HUES6 (cell line): ENCODE data around the gene ANTXRL.
"Not testable (repeated sequence)": the region's sequence is repeated elsewhere in the genome, so short reads cannot be mapped to it uniquely, and the experiment has no call there.

Experiments
- H3K27ac ChIP-seq: 2 replicates; pipeline ENCODE4 v1.7.0; 2013; ENCODE audit warnings: low read depth, mild to moderate bottlenecking, low read length, inconsistent platforms
- H3K27me3 ChIP-seq: 2 replicates; pipeline ENCODE4 v1.6.1; 2013; ENCODE audit warnings: low read length; ENCODE audit not compliant: control insufficient read depth, insufficient read depth
- H3K36me3 ChIP-seq: 2 replicates; pipeline ENCODE4 v1.6.1; 2013; ENCODE audit warnings: low read length; ENCODE audit not compliant: control insufficient read depth, insufficient read depth
- H3K4me1 ChIP-seq: 2 replicates; pipeline ENCODE4 v1.6.1; 2013; ENCODE audit warnings: low read length; ENCODE audit not compliant: control insufficient read depth, insufficient read depth
- H3K4me3 ChIP-seq: 2 replicates; pipeline ENCODE4 v1.5.1; 2013; ENCODE audit warnings: low read depth, low read length
- H3K9ac ChIP-seq: one replicate; pipeline ENCODE4 v1.6.1; 2013; ENCODE audit warnings: mild to moderate bottlenecking, low read length
- H3K9me3 ChIP-seq: 2 replicates; pipeline ENCODE4 v1.6.1; 2013; ENCODE audit warnings: low read depth, low read length; ENCODE audit not compliant: control insufficient read depth, insufficient read depth

The ANTXRL gene

DNA sequence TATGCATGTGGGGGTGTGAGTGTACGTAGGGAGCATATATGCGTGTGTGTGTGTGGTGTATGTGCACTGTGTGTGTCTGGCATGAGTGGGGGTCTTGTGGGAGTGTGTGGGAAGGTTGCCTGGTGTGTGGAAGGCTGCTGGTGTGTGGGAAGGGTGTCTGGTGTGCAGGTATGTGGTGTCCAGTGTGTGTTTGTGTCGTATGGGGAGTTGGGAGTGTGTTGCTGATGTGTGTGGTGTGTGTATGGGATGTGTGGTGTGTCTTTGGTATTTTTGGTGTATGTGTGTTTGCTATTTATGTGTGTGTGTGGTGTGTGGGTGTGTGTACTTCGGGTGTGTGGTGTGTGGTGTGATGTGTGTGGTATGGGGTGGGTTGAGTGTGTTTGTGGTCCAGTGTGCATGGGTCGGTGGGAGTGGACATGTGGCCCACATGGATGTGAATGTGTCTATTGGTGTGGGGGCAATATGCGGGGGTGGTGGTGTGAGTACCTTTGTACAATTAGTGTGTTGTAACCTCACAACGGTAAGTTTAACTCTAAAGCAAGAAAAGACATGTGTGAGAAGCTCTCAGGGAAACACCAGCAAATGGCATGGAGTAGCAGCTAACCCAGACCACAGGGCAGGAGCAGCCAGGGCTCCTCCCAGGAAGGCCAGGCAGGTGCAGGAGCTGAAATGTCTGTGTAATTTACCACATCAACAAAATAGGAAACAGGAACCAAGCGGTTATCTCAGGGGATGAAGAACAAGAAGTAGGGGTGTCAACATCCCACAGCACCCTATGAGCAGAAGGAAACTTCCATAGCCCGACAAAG, 11.9 kb downstream of the ANTXRL start:
- Histone ChIP-seq H3K4me1 (peaks cover 20% of the 10 kb centered on the region; the same call in 1 of the 2 replicates), H3K27ac (no peak overlapping the region), H3K27me3 (no peaks in the 10 kb centered on the region), H3K4me3 (no peak overlapping the region), H3K36me3 (no peaks in the 10 kb centered on the region), H3K9ac (no peak overlapping the region), H3K9me3 (no peaks in the 10 kb centered on the region)

GRCh38 chr10:46299286-46299535, 12.4 kb downstream of the ANTXRL start:
- no peak overlapping the region for H3K4me3 ChIP-seq
- no peak overlapping the region for H3K9ac ChIP-seq
- H3K9me3 ChIP-seq = no peaks in the 10 kb centered on the region
- H3K36me3 ChIP-seq = no peaks in the 10 kb centered on the region
- H3K27me3 ChIP-seq = no peaks in the 10 kb centered on the region
- peaks cover 16% of the 10 kb centered on the region; the same call in 1 of the 2 replicates for H3K4me1 ChIP-seq
- H3K27ac ChIP-seq = no peak overlapping the region

DNA sequence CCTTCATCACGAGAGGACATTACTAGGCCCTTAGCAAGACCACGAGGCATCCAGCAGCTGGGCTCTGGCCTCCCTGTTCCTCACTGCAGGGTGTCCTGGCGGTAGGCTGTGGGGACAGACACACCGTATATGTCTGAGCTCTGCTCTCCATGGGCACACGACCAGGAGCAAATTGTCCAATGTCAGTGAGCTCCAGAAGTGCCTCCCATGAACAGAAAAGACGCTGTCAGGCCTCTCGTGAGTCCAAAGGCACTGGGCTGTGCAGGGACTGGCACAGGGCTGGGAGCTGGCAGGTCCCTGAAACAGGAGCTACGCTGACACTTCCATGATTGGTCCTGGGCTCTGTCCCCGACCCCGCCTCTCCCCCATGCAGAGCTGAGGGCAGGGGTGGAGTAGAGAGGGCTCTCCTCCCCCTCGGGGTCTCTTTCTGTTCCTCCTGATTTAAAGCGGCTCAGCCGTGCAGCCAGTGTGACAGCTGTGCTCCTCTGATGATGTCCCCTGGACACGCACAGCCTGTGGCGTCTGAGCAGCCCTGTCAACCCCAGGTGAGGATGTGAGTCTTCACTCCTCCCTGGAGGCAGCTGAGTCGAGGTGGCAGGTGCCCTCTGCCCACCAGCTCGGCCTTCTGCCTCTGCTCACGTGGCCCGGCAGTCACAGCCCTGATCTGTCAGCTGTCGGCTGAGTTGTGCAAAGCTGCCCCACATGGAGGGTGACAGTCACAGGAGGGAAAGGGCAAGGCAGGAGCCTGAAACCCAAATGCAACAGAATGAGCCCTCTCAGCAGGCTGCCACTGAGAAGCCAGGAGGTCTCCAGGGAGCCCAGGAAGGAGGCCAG, 13.0 kb downstream of the ANTXRL start:
- Histone ChIP-seq H3K36me3 (no peaks in the 10 kb centered on the region), H3K9ac (no peak overlapping the region), H3K27ac (no peak overlapping the region), H3K27me3 (no peaks in the 10 kb centered on the region), H3K9me3 (no peaks in the 10 kb centered on the region), H3K4me3 (no peak overlapping the region), H3K4me1 (peaks cover 13% of the 10 kb centered on the region; the same call in 1 of the 2 replicates)

DNA sequence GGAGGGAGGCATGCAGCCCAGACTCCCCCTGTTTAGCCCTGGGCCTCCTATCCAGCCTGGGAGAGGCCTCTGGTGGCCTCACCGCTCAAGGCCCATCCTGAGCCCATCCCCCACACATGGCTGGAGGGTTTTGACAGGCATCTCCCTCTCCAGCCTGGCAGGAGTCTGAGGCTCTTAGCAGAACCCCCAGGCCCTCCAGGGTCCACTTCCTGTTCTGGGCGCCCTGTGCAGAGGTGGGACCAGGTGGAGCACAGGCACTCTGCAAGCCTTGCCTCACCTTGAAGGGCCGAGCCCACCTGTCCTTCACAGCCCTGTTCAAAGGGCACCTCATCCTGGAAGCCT, 13.5 kb downstream of the ANTXRL start:
- H3K9me3 ChIP-seq, H3K27ac ChIP-seq, H3K4me3 ChIP-seq, H3K27me3 ChIP-seq, H3K9ac ChIP-seq, H3K36me3 ChIP-seq: not testable (repeated sequence)
- H3K4me1 ChIP-seq = peaks cover 13% of the 10 kb centered on the region; the same call in 1 of the 2 replicates

DNA sequence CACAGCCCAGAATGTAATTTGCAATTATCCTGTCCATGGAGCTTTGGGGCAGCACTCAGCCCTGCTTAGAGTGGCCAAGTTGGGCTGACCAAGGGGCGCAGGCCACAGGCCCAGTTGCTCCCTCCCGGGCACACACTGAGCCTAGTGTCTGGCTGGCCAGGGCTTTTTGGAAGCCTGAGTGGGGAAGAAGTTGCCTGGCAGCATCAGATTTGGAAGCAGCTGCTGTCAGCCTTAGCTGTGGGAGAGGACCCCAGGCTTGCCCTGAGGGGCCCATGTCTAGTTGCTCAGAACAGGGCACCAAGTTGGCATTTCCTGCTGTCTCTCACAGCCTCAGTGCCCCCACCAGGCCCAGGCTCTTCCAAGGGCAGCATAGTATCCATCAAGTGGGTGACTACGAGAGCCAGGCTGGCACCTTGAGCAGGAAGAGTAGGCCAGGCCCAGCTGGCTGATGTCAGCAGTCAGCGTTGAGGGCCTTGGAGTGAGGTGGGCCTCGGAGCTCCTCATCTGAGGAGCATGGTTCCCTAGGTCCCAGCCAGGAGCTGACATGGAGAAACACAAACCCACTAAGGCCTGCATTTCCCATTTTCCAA, 14.4 kb downstream of the ANTXRL start:
- Histone ChIP-seq H3K4me1 (peaks cover 13% of the 10 kb centered on the region; the same call in 1 of the 2 replicates), H3K9ac (no peak overlapping the region), H3K4me3 (no peak overlapping the region), H3K27ac (no peak overlapping the region), H3K9me3 (no peaks in the 10 kb centered on the region), H3K27me3 (no peaks in the 10 kb centered on the region), H3K36me3 (no peaks in the 10 kb centered on the region)

DNA sequence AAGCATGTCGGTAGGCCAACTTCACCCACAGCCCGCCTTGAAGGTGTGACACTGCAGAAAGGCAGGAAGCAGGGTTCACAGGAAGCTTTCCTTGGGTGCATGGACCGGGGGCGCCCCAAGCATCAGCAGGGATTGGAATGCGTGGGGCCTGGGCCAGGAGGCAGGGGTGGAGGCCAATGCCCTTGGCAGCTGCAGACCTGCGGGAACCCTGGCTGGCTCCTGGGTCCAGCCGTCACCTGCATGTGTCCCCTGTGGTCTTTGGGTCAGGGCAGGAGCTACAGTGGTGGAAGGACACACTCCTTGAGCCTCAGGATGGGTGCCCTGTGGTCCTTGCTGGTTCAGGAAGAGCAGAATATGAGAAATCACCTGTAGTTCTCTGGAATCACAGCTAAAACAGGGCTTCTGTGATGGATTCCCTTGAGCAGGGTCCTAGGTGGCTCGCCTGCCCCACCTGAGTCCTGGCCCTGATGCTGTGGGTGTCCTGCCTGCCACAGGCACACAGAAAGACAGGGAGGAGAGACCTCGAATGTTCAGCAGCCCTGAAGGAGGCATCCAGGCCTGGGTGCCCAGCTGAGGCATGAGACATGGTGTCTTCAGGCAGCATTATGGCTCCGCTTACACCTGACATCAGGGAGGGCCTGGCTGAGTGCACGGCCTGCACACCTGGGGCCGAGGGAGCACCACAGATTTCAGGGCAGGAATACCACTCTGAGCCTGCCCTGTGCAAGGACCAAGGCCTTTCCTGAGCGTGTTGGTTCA, 15.1 kb downstream of the ANTXRL start:
- Histone ChIP-seq H3K36me3 (no peaks in the 10 kb centered on the region), H3K9ac (no peak overlapping the region), H3K9me3 (no peaks in the 10 kb centered on the region), H3K27ac (no peak overlapping the region), H3K27me3 (no peaks in the 10 kb centered on the region), H3K4me1 (peaks cover 13% of the 10 kb centered on the region; the same call in 1 of the 2 replicates), H3K4me3 (no peak overlapping the region)

DNA sequence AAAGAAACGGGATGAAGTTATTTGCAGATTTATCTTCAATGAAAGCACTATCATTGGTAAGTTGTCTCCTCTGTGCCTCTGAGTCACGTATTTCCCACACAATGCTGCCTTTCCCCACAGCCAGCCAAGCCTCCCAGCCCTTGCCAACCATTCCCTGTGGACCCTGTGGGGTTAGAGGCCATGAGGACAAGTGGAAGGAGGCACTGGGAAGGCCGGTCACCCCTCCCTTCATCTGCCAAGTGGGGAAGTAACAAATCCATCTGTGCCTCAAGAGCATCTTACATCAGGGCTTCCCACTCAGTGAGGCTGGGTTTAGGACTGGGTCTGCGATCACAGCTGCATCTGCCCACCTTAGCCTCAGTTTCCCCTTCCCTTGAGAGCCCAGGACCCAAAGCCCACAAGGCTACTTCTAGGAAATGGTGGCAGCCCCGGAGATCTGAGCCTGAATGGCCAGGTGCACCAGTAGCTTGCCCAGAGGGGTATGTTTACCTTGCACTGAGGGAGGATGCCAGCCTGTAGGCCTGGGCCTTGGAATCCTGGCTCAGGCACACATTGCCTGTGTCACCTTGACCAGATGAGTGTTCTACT, 16.1 kb downstream of the ANTXRL start:
- H3K27ac ChIP-seq, H3K9ac ChIP-seq, H3K4me3 ChIP-seq, H3K9me3 ChIP-seq, H3K27me3 ChIP-seq, H3K36me3 ChIP-seq: not testable (repeated sequence)
- H3K4me1 ChIP-seq = peaks cover 13% of the 10 kb centered on the region; the same call in 1 of the 2 replicates

DNA sequence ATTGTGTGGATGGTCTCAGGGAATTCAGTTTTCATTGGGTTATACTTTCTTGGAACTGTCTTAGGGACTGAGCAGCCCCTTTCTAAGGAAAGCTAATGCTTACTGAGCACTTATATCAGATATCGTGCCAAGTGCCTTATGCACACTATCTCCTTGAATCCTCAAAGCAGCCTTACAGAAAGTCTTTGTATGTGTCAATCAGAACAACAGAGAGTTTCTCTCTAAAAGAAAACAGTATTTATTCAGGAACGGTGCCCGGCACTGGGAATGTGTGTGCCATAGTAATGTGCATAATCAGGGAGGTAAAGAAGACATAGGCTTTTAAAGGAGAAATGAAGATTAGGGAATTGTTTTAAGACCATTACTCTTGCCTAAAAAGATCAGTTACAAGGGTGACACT, 17.3 kb downstream of the ANTXRL start:
- H3K4me3 ChIP-seq = no peak overlapping the region
- H3K36me3 ChIP-seq = no peaks in the 10 kb centered on the region
- no peaks in the 10 kb centered on the region for H3K27me3 ChIP-seq
- H3K9me3 ChIP-seq = no peaks in the 10 kb centered on the region
- peaks cover 13% of the 10 kb centered on the region; the same call in 1 of the 2 replicates for H3K4me1 ChIP-seq
- no peak overlapping the region for H3K9ac ChIP-seq
- no peak overlapping the region for H3K27ac ChIP-seq

- not testable (repeated sequence) for H3K4me1 ChIP-seq, H3K36me3 ChIP-seq
Observed at GRCh38 chr10:46304671-46305070, 17.9 kb downstream of the ANTXRL start.

GRCh38 chr10:46305079-46305818, 18.5 kb downstream of the ANTXRL start:
- Histone ChIP-seq H3K27ac (no peak overlapping the region), H3K27me3 (no peaks in the 10 kb centered on the region), H3K4me3 (no peak overlapping the region), H3K4me1 (peaks cover 3% of the 10 kb centered on the region; the same call in 1 of the 2 replicates), H3K9ac (no peak overlapping the region), H3K36me3 (no peaks in the 10 kb centered on the region), H3K9me3 (no peaks in the 10 kb centered on the region)

More at GRCh38 chr10:46304671-46305070, 17.9 kb downstream of the ANTXRL start:
- not testable (repeated sequence) for H3K9me3 ChIP-seq, H3K27ac ChIP-seq, H3K9ac ChIP-seq, H3K27me3 ChIP-seq, H3K4me3 ChIP-seq
